ENCODE data around the gene PLK3. TPM values are rescaled to one million over a fixed set of nuclear protein-coding genes. Genes with fewer than 3 reads are reported as not detected.

PLK3 gene
- total and polyA plus RNA-seq, 9 of the 15 experiments (the other 6 are each of a cell fraction or from before 2014, with no cell fraction given), result 0.52 to 22.7 (median 11.0) TPM

- Histone ChIP-seq H3K4me1 (replicated peaks in 1 of 2; ENCODE audit: control insufficient read depth in 2 of 2, insufficient read depth in 2 of 2, low read length in 2 of 2) (peaks cover 59 to 73% of the 10 kb centered on the region in 2 experiments), H3K27me3 (ENCODE audit: control insufficient read depth in 2 of 2, insufficient read depth in 2 of 2, low read length in 2 of 2) (no peaks in the 10 kb centered on the region), H3K9ac (ENCODE audit: insufficient read depth in 1 of 2, low read depth in 2 of 2, low read length in 2 of 2) (peak overlapping the region; percentile 86 to 92), H3K4me2 (ENCODE audit: insufficient read depth, low read length) (peak overlapping the region; percentile 80), H4K20me1 (replicated peaks; ENCODE audit: control insufficient read depth, insufficient read depth, low read length) (no peaks in the 10 kb centered on the region), H3K9me3 (replicated peaks; ENCODE audit: control insufficient read depth, insufficient read depth, low read depth, low read length) (no peaks in the 10 kb centered on the region), H3K36me3 (ENCODE audit: control insufficient read depth, insufficient read depth, low read length) (peaks cover 26% of the 10 kb centered on the region; the same call in 2 of the 3 replicates), H3K79me2 (ENCODE audit: control insufficient read depth, insufficient read depth, low read length) (peaks cover 14% of the 10 kb centered on the region; the same call in 1 of the 3 replicates), H2AFZ (ENCODE audit: low read depth, low read length) (peak overlapping the region; percentile 96), H3K9me1 (ENCODE audit: control insufficient read depth, insufficient read depth, low read length) (peaks cover 6% of the 10 kb centered on the region), H3K4me3 (peak overlapping the region; percentile 30), H3K27ac (ENCODE audit: extremely low read depth, low read depth, low read length) (peak overlapping the region; percentile 100)
- ATAC-seq (no peak), DNase-seq (ENCODE audit: extremely low read depth in 1 of 4, low spot score in 3 of 4) (peak in 3 of 4 experiments; percentile 36 to 72 (median 56)), FAIRE-seq (peak; percentile 78)
- intact Hi-C loops (cut with micrococcal nuclease) (loop anchor here (10.0 kb wide), 1 partner anchor 174 kb away; no protein-coding TSS in a partner anchor), in situ Hi-C loops (cut with MboI) (loop anchor here (10.0 kb wide), 1 partner anchor 686 kb away; the partner anchor contains the start of gene TESK2)
- WGBS (ENCODE audit: insufficient coverage, low coverage, missing lambda C conversion rate), result 43% methylated on average over 6 of the region's 6 CpGs
- POLR2A ChIA-PET, result interaction anchor here (0.6 to 16.9 kb wide), 20 partner anchors 9 to 534 kb away, joined by 3 to 594 read pairs (median 5); partner anchors contain the start of genes BEST4, HECTD3, PLK3 and RNU5D-1
- CTCF ChIA-PET (ENCODE audit: low intra/inter-chr PET ratio), result no interaction called here
- TSS peak; percentile 0 for BruUV-seq (replicated peaks)
- TF ChIP-seq CLOCK (CRISPR knock-in tag; IDR thresholded peaks at IDR 0.05; ENCODE audit: borderline replicate concordance) (no peak), MYBL2 (IDR thresholded peaks at IDR 0.05; ENCODE audit: low read depth) (no peak), MYBL2 (CRISPR knock-in tag; IDR thresholded peaks at IDR 0.05; ENCODE audit: borderline replicate concordance) (no peak), LEF1 (IDR thresholded peaks at IDR 0.05) (no peak), POLR2B (IDR thresholded peaks at IDR 0.05; ENCODE audit: low read depth, partially characterized antibody) (no peak), ZNF518B (CRISPR knock-in tag; IDR thresholded peaks at IDR 0.05) (no peak), CREBBP (IDR thresholded peaks at IDR 0.05; ENCODE audit: low read depth, low read length) (no peak), ZNF589 (CRISPR knock-in tag; IDR thresholded peaks at IDR 0.05; ENCODE audit: low read depth) (no peak)
Measured at GRCh38 chr1:44808938-44809917, 9.1 kb downstream of the PLK3 start.
